HG02973 (cell line): ENCODE measurements around the gene TARBP1.
"Not testable (repeated sequence)": the region's sequence is repeated elsewhere in the genome, so short reads cannot be mapped to it uniquely, and the experiment has no call there.

ENCODE experiments used
- ATAC-seq: cut with Tn5 transposase; IDR thresholded peaks from one replicate; pipeline ENCODE4 v1.9.1; 2021; ENCODE audit warnings: moderate library complexity; ENCODE audit not compliant: unreplicated experiment

The TARBP1 gene

GRCh38 chr1:234504969-234505768, 26.2 kb upstream of the TARBP1 start:
- no peak for ATAC-seq

- ATAC-seq: not testable (repeated sequence)
Measured at GRCh38 chr1:234504251-234504650, 25.3 kb upstream of the TARBP1 start.

- ATAC-seq: no peak
Measured at GRCh38 chr1:234503193-234504050, 24.4 kb upstream of the TARBP1 start.

GRCh38 chr1:234502785-234503184, 23.8 kb upstream of the TARBP1 start:
- no peak for ATAC-seq

- no peak for ATAC-seq
Measured at GRCh38 chr1:234500269-234500668, 21.3 kb upstream of the TARBP1 start.

- ATAC-seq: no peak
Measured at GRCh38 chr1:234499943-234500245, 20.9 kb upstream of the TARBP1 start.

- peak; percentile 41 for ATAC-seq
Measured at GRCh38 chr1:234499119-234499942, 20.4 kb upstream of the TARBP1 start.

- ATAC-seq: no peak
Measured at GRCh38 chr1:234498448-234499118, 19.6 kb upstream of the TARBP1 start.

- ATAC-seq: no peak
Measured at GRCh38 chr1:234497589-234497988, 18.6 kb upstream of the TARBP1 start.

- peak; percentile 74 for ATAC-seq
Measured at GRCh38 chr1:234495231-234495990, 16.4 kb upstream of the TARBP1 start.

- ATAC-seq: no peak
Measured at GRCh38 chr1:234494049-234494448, 15.1 kb upstream of the TARBP1 start.

- ATAC-seq: no peak
Measured at GRCh38 chr1:234490793-234491479, 12.0 kb upstream of the TARBP1 start.

GRCh38 chr1:234489698-234490077, 10.7 kb upstream of the TARBP1 start:
- no peak for ATAC-seq

- no peak for ATAC-seq
Measured at GRCh38 chr1:234489007-234489697, 10.2 kb upstream of the TARBP1 start.

- ATAC-seq: peak; percentile 61
Measured at GRCh38 chr1:234488054-234489006, 9.4 kb upstream of the TARBP1 start.

- no peak for ATAC-seq
Measured at GRCh38 chr1:234486858-234487840, 8.2 kb upstream of the TARBP1 start.
